Activated CD4-positive, alpha-beta T cell treated with anti-CD3 and anti-CD28 coated beads, Interleukin-2, amount 10 ng/mL, durations not matched to agents 7 days and 5 days (primary cell): Measurements from ENCODE around the gene EIF3L. TPM values are rescaled to one million over a fixed set of nuclear protein-coding genes. Genes with fewer than 3 reads are reported as not detected.
"Not testable (repeated sequence)": the region's sequence is repeated elsewhere in the genome, so short reads cannot be mapped to it uniquely, and the experiment has no call there.

Experiments
- CTCF ChIA-PET: fragments of 350-600 bp; sonication (Branson Sonifier 250); formaldehyde crosslinking; loops from one replicate; lab custom pipeline; 2021; ENCODE audit warnings: antibody characterized with exemption; lab: Charles Lee
- POLR2A ChIA-PET: fragments of 350-600 bp; sonication (Branson Sonifier 250); formaldehyde crosslinking; loops from one replicate; lab custom pipeline; 2021; ENCODE audit warnings: antibody characterized with exemption; lab: Charles Lee
- DNase-seq: peaks from one replicate; pipeline ENCODE4 v3.0.0-alpha.2; 2020
- H3K27ac Mint-ChIP-seq: one replicate; pipeline ENCODE4 v1.8.0; 2021; ENCODE audit warnings: mild to moderate bottlenecking, moderate library complexity, mixed read lengths
- H3K27me3 Mint-ChIP-seq: one replicate; pipeline ENCODE4 v1.8.0; 2021; ENCODE audit warnings: mixed read lengths
- H3K36me3 Mint-ChIP-seq: one replicate; pipeline ENCODE4 v1.8.0; 2021; ENCODE audit warnings: low read depth, mixed read lengths
- H3K4me1 Mint-ChIP-seq: one replicate; pipeline ENCODE4 v1.8.0; 2021; ENCODE audit warnings: mixed read lengths
- H3K4me3 Mint-ChIP-seq: one replicate; pipeline ENCODE4 v1.8.0; 2021; ENCODE audit warnings: mild to moderate bottlenecking, moderate library complexity, mixed read lengths
- H3K9me3 Mint-ChIP-seq: one replicate; pipeline ENCODE4 v1.8.0; 2021; ENCODE audit warnings: mixed read lengths
- total RNA-seq, 2 experiments: library from RNA; stranded (reverse); gene quantifications; one replicate each; pipeline ENCODE4 v1.2.3, GENCODE V29; 2021

EIF3L gene
- 100 to 1,000 TPM; 444 to 449 TPM for total RNA-seq

DNA sequence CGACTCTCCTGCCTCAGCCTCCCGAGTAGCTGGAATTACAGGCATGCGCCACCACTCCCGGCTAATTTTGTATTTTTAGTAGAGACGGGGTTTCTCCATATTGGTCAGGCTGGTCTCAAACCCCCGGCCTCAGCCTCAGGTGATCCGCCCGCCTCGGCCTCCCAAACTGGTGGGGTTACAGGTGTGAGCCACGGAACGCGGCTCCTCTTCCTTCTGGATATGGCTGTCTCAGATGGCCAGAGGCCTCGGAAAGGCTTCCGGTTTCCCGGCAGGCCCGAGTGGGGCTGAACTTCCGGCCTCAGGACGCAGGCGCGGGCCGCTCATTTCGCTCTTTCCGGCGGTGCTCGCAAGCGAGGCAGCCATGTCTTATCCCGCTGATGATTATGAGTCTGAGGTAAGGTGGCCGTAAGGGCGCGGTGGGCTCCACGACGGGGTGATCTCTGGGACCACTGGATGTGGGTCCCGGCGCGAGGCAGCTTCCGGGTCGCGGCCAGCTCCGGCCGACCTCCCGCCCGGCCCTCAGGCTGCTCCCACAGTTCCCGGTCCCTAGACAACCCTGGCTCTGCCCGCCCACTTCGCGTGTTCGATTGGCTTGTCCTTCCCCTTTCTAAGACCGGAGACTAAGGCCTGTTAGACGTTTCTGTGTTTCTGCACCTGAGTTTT is at the start of gene EIF3L:
TSS of gene EIF3L (plus strand) at position 331 of the 663 bp plus-strand sequence. CDS start at position 362, 31 bp downstream.
- peak within 1 kb of the TSS; percentile 87 for H3K4me3 Mint-ChIP-seq
- H3K36me3 Mint-ChIP-seq = peaks cover 33% of the 10 kb centered on the region
- peaks cover 50% of the 10 kb centered on the region for H3K4me1 Mint-ChIP-seq
- no peaks in the 10 kb centered on the region for H3K27me3 Mint-ChIP-seq
- H3K9me3 Mint-ChIP-seq = peaks cover 4% of the 10 kb centered on the region
- POLR2A ChIA-PET = interaction anchor here (0.9 kb wide), 1 partner anchor 47 kb away, joined by 3 read pairs; no protein-coding TSS in a partner anchor
- DNase-seq = peak; percentile 91
- peak within 1 kb of the TSS; percentile 98 for H3K27ac Mint-ChIP-seq
- CTCF ChIA-PET = interaction anchor here (1.0 to 1.2 kb wide), 2 partner anchors 14 to 83 kb away, joined by 4 read pairs; no protein-coding TSS in a partner anchor

DNA sequence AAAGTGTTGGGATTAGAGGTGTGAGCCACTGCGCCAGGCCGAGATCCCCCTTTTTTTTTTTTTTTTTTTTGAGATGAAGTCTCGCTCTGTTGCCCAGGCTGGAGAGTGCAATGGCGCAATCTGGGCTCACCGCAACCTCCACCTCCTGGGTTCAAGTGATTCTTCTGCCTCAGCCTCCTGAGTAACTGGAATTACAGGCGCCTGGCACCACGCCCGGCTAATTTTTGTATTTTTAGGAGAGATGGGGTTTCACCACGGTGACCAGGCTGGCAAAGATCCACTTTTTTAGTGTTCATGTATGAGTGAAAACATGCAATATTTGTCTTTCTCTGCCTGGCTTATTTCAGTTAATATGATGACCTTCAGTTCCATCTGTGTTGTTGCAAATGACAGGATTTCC is 49.2 kb upstream of the EIF3L start:
- peaks cover 29% of the 10 kb centered on the region for H3K27me3 Mint-ChIP-seq
- DNase-seq, H3K4me3 Mint-ChIP-seq, H3K36me3 Mint-ChIP-seq, H3K9me3 Mint-ChIP-seq, POLR2A ChIA-PET, H3K27ac Mint-ChIP-seq, CTCF ChIA-PET: not testable (repeated sequence)
- peaks cover 16% of the 10 kb centered on the region for H3K4me1 Mint-ChIP-seq

- H3K27ac Mint-ChIP-seq = no peak overlapping the region
- peaks cover 42% of the 10 kb centered on the region for H3K27me3 Mint-ChIP-seq
- DNase-seq = no peak
- ChIA-PET POLR2A (no interaction called here), CTCF (interaction anchor here (0.7 kb wide), 1 partner anchor 55 kb away, joined by 3 read pairs; no protein-coding TSS in a partner anchor)
- H3K4me3 Mint-ChIP-seq = peak overlapping the region; percentile 67
- H3K9me3 Mint-ChIP-seq = no peaks in the 10 kb centered on the region
- peaks cover 30% of the 10 kb centered on the region for H3K4me1 Mint-ChIP-seq
- peaks cover 3% of the 10 kb centered on the region for H3K36me3 Mint-ChIP-seq
These were observed 47.3 kb upstream of the EIF3L start for GRCh38 chr22:37801946-37802309.

- ChIA-PET CTCF (interaction anchor here (0.6 to 1.0 kb wide), 3 partner anchors 15 to 55 kb away, joined by 3 read pairs; no protein-coding TSS in a partner anchor), POLR2A (no interaction called here)
- Mint-ChIP-seq H3K4me3 (peak overlapping the region; percentile 62), H3K36me3 (peaks cover 3% of the 10 kb centered on the region), H3K9me3 (no peaks in the 10 kb centered on the region), H3K4me1 (peaks cover 36% of the 10 kb centered on the region), H3K27ac (peak overlapping the region; percentile 61), H3K27me3 (peaks cover 47% of the 10 kb centered on the region)
- DNase-seq = no peak
These were observed 46.7 kb upstream of the EIF3L start for GRCh38 chr22:37802310-37803194.

GRCh38 chr22:37803195-37803638 is 46.0 kb upstream of the EIF3L start:
- ChIA-PET CTCF (interaction anchor here (1.0 kb wide), 1 partner anchor 14 kb away, joined by 3 read pairs; no protein-coding TSS in a partner anchor), POLR2A (no interaction called here)
- Mint-ChIP-seq H3K36me3 (peaks cover 3% of the 10 kb centered on the region), H3K4me1 (peaks cover 39% of the 10 kb centered on the region), H3K27me3 (peaks cover 45% of the 10 kb centered on the region), H3K9me3 (no peaks in the 10 kb centered on the region), H3K4me3 (peak overlapping the region; percentile 62), H3K27ac (peak overlapping the region; percentile 61)
- no peak for DNase-seq

DNA sequence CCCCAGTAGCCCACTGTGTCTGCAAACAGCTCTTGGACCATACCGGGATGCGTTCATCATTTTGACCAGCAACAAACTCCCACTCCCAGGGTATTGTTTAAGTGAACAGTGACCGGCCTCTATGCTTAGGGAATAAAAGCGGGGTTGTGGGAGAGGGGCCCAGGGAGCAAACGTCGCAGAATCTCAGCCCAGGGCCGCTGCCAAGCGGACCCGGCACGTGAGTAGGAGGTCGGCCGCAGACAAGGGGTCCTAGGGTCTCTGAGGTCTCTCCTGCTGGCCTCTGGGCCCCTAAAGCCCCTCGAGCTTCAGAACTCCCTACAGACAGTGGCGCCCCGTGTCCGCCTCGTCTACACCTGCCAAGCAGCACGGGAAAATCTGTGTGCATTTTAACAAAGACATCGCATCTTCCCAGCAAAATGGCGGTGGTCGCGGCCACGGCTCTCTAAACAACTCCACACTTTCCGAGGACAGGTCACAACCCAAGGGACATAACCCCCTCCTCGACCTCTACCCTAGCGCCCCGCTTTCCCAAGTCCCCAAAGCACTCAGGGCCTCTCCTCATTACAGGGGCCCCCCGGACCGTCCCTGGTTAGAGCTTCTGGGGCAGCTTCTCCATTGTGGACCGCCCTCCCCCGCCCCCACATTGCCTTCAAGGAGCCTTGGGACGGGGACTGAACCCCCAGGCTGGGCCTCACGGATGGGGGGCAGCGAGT is 45.4 kb upstream of the EIF3L start:
- peak overlapping the region; percentile 51 for H3K4me3 Mint-ChIP-seq
- H3K27ac Mint-ChIP-seq = peak overlapping the region; percentile 77
- CTCF ChIA-PET = interaction anchor here (1.0 to 1.6 kb wide), 2 partner anchors 8 to 13 kb away, joined by 3 to 6 read pairs; no protein-coding TSS in a partner anchor
- H3K27me3 Mint-ChIP-seq = peaks cover 46% of the 10 kb centered on the region
- no peaks in the 10 kb centered on the region for H3K9me3 Mint-ChIP-seq
- POLR2A ChIA-PET = no interaction called here
- peaks cover 3% of the 10 kb centered on the region for H3K36me3 Mint-ChIP-seq
- DNase-seq = no peak
- peaks cover 44% of the 10 kb centered on the region for H3K4me1 Mint-ChIP-seq

GRCh38 chr22:37804352-37804880 is 44.8 kb upstream of the EIF3L start:
- H3K27me3 Mint-ChIP-seq = peaks cover 46% of the 10 kb centered on the region
- DNase-seq = no peak
- POLR2A ChIA-PET = no interaction called here

DNA sequence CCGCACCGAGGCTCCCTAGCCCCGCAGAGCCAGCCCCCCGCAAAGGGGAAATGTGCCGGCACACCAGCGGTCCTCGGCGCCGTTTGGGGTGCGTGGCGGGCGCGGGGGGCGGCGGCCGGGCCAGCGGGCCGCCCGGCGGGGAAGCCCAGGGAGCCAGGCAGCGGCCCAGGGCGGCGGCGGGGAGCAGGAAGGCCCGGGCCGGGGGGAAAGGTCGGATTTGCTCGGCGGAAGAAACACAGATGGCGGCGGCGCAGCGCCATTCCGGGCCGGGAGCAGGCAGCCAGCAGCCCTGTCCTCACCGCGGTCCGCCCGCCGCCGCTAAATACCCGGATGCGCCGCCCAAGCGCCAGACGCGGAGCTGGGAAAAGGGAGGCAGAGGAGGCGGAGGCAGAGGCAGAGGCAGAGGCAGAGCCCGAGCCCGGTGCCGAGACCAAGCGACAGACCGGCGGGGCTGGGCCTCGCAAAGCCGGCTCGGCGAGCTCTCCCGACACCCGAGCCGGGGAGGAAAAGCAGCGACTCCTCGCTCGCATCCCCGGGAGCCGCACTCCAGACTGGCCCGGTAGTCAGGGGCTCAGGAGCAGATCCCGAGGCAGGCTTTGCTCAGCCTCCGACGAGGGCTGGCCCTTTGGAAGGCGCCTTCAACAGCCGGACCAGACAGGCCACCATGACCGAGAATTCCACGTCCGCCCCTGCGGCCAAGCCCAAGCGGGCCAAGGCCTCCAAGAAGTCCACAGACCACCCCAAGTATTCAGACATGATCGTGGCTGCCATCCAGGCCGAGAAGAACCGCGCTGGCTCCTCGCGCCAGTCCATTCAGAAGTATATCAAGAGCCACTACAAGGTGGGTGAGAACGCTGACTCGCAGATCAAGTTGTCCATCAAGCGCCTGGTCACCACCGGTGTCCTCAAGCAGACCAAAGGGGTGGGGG is 44.1 kb upstream of the EIF3L start:
- peak; percentile 63 for DNase-seq
- H3K4me3 Mint-ChIP-seq = peak overlapping the region; percentile 29
- H3K27ac Mint-ChIP-seq = peak overlapping the region; percentile 50
- H3K4me1 Mint-ChIP-seq = peaks cover 49% of the 10 kb centered on the region
- H3K27me3 Mint-ChIP-seq = peaks cover 46% of the 10 kb centered on the region
- POLR2A ChIA-PET = interaction anchor here (0.7 kb wide), 1 partner anchor 39 kb away, joined by 3 read pairs; no protein-coding TSS in a partner anchor
- CTCF ChIA-PET = interaction anchor here (0.5 to 6.0 kb wide), 4 partner anchors 9 to 1273 kb away, joined by 3 to 59 read pairs (median 5); partner anchors contain the start of gene ANKRD54
- H3K36me3 Mint-ChIP-seq = peaks cover 3% of the 10 kb centered on the region
- H3K9me3 Mint-ChIP-seq = no peaks in the 10 kb centered on the region

More at GRCh38 chr22:37804352-37804880, 44.8 kb upstream of the EIF3L start:
- CTCF ChIA-PET = interaction anchor here (0.5 to 6.0 kb wide), 4 partner anchors 9 to 1274 kb away, joined by 3 to 59 read pairs (median 5); partner anchors contain the start of gene ANKRD54
- Mint-ChIP-seq H3K9me3 (no peaks in the 10 kb centered on the region), H3K36me3 (peaks cover 3% of the 10 kb centered on the region), H3K4me1 (peaks cover 48% of the 10 kb centered on the region), H3K27ac (peak overlapping the region; percentile 77), H3K4me3 (peak overlapping the region; percentile 51)

- ChIA-PET POLR2A (no interaction called here), CTCF (interaction anchor here (1.2 to 6.0 kb wide), 3 partner anchors 10 to 38 kb away, joined by 4 to 59 read pairs (median 6); partner anchors contain the start of gene ANKRD54)
- Mint-ChIP-seq H3K36me3 (peaks cover 3% of the 10 kb centered on the region), H3K9me3 (no peaks in the 10 kb centered on the region), H3K4me3 (peak overlapping the region; percentile 29), H3K4me1 (peaks cover 49% of the 10 kb centered on the region), H3K27me3 (peaks cover 43% of the 10 kb centered on the region), H3K27ac (peak overlapping the region; percentile 50)
- DNase-seq = no peak
These were observed 43.4 kb upstream of the EIF3L start for GRCh38 chr22:37805810-37806277.

GRCh38 chr22:37806409-37807333 is 42.5 kb upstream of the EIF3L start:
- Mint-ChIP-seq H3K27ac (peak overlapping the region; percentile 19), H3K9me3 (no peaks in the 10 kb centered on the region), H3K4me1 (peaks cover 49% of the 10 kb centered on the region), H3K36me3 (peaks cover 3% of the 10 kb centered on the region), H3K4me3 (peak overlapping the region; percentile 75), H3K27me3 (peaks cover 43% of the 10 kb centered on the region)
- DNase-seq = no peak
- POLR2A ChIA-PET = no interaction called here
- CTCF ChIA-PET = interaction anchor here (0.5 to 6.0 kb wide), 4 partner anchors 12 to 625 kb away, joined by 3 to 59 read pairs (median 3); partner anchors contain the start of gene GALR3
